ENCODE results near the gene MEX3D.

GRCh38 chr19:1511318-1512317, 56.5 kb downstream of the MEX3D start:
- TF ChIP-seq CTCF (conservative IDR thresholded peaks at IDR 0.05; ENCODE audit: low read depth, low read length) (no peak), EZH2 (IDR thresholded peaks at IDR 0.05; ENCODE audit: low read length, unreplicated experiment) (no peak), EZH2phosphoT487 (IDR thresholded peaks at IDR 0.05; ENCODE audit: borderline replicate concordance, low read length) (no peak)

Data from PC-3 (cell line).